Cardiac septum (tissue), 1 donor: ENCODE measurements around the gene BRD3. TPM values are rescaled to one million over a fixed set of nuclear protein-coding genes. Genes with fewer than 3 reads are reported as not detected.

Experiments
- DNase-seq: peaks from one replicate; pipeline ENCODE4 v3.0.0-alpha.2; 2020; ENCODE audit warnings: low spot score
- intact Hi-C: fragments of 100-400 bp; cut with DNase I; formaldehyde crosslinking; loops from one replicate; pipeline ENCODE4 v1.14.0; 2022
- total RNA-seq: library from RNA; stranded (reverse); fragmentation: NEBNext Ultra II Directional; extraction: Animal tissue kit (Norgen Biotek cat#: 25700); gene quantifications from one replicate; pipeline ENCODE4 v1.2.1, GENCODE V29; 2021
- donor health status: DM: no; HTN: no; CAD: no.

BRD3 gene
- total RNA-seq, 1 donor from 2014 or later = 27.5 TPM

GRCh38 chr9:134043531-134043988 lies 24.3 kb downstream of the BRD3 start:
- no peak for DNase-seq
- intact Hi-C loops = no loop called here

DNA sequence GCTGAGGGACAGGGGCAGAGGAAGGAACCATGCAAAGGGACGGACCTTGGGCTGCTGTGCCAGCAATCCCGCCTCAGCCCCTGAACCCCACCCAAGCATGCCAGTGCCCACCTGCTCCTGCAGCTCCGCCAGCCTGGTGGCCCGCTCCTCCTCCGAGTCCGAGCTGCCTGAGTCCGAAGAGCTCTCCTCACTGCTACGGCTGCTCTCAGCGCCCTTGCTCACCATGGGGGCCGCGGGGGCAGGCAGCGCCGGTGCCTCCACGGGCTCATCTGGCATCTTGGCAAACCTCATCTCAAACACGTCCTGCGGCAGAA lies 26.2 kb downstream of the BRD3 start:
- DNase-seq = no peak
- intact Hi-C loops = no loop called here

GRCh38 chr9:134040781-134041648 lies 26.8 kb downstream of the BRD3 start:
- intact Hi-C loops = no loop called here
- no peak for DNase-seq

GRCh38 chr9:134040176-134040565 lies 27.7 kb downstream of the BRD3 start:
- intact Hi-C loops = no loop called here
- DNase-seq = no peak

GRCh38 chr9:134039386-134040175 lies 28.2 kb downstream of the BRD3 start:
- no peak for DNase-seq
- intact Hi-C loops = no loop called here

- intact Hi-C loops = no loop called here
- DNase-seq = no peak
These were observed 30.2 kb downstream of the BRD3 start for GRCh38 chr9:134037641-134038040.

DNA sequence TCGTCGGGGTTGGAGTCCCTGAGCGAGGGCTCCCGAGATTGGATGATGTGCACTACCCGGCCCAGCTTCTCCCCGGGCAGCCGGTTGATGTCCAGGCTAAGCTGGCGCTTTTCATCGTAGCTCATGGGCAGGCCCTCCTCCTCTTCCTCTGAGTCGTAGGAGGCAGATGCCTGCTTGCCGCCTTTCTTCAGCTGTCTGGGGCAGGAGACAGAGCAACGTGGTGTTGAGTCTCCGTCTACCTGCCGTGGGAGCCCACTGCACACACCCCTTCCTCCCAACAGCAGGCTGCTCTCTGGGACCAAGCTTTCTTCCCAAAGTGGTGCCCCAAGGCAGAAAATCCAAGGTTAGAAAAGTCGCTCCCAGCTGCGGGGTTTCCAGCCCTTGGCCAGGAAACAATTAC lies 31.7 kb downstream of the BRD3 start:
- intact Hi-C loops = no loop called here
- no peak for DNase-seq

GRCh38 chr9:134035041-134036039 lies 32.5 kb downstream of the BRD3 start:
- no peak for DNase-seq
- intact Hi-C loops = no loop called here

GRCh38 chr9:134034215-134035040 lies 33.4 kb downstream of the BRD3 start:
- DNase-seq = no peak
- intact Hi-C loops = no loop called here

GRCh38 chr9:134033516-134034214 lies 34.2 kb downstream of the BRD3 start:
- no peak for DNase-seq
- intact Hi-C loops = no loop called here

DNA sequence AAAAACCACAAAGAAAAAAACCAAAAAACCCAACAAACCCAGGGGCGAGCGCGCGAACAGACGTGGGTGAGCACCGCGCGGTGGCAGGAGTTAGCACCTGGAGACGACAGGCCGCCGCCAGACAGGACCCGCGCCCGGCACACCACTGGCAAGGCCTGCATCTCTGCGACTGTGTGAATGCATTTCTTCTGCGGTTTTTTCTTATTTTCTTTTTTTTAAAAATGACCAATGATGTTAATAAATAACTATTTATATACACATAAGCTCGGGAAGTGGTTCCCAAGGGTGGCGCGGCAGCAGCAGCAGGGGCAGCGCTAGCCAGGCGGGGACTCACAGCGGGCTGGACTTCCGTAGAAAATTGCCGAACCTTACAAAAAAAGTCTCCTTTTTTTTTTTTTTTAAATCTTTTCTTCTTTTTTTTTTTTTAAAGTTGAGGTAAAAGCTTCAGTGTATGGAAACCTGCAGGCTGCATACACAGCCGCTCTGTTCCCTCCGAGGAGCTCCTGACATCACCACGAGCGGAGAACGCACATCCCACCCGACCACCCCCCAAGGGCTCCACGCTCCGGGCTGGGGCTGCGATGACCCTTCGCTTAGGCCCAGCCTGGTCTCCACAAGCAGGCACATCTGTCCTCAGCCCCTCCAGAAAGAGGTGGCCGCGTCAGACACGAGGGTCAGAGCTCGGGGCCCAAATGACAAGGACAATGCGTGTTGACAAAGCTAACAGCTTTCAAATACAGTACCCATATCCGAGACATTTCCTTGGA lies 35.2 kb downstream of the BRD3 start:
- no peak for DNase-seq
- intact Hi-C loops = no loop called here

GRCh38 chr9:134031783-134032182 lies 36.0 kb downstream of the BRD3 start:
- no peak for DNase-seq
- intact Hi-C loops = no loop called here

DNA sequence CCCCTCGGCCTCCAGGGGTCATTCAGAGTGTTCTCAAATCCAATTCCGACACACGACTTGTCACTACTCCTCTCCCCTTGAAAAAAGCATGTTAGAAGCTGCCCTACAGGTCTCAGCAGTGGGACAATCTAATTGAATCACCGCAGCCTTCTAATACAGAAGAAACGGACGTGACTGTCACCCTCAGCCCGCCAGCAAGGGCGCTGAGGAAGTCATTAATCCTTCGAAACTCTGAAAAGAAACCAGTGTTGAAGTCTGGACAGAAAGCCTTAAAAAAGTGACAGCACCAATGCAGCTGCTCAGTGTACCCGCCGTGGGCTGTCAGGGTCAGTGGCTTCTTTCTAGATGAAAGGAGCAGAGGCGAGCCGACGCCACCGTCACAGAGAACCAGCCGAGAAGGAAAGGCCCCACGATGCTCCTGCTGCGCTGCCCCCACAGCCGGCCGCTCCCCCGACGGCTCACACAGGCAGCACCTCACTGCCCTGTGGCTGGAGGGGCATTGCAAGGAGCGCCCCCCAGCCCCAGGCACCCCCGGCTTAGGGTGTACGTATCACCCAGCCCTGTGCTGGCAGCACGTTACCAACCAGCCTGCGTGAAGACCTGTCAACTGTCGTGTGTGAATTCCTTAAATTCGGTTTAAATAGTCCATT lies 36.9 kb downstream of the BRD3 start:
- intact Hi-C loops = no loop called here
- DNase-seq = no peak

DNA sequence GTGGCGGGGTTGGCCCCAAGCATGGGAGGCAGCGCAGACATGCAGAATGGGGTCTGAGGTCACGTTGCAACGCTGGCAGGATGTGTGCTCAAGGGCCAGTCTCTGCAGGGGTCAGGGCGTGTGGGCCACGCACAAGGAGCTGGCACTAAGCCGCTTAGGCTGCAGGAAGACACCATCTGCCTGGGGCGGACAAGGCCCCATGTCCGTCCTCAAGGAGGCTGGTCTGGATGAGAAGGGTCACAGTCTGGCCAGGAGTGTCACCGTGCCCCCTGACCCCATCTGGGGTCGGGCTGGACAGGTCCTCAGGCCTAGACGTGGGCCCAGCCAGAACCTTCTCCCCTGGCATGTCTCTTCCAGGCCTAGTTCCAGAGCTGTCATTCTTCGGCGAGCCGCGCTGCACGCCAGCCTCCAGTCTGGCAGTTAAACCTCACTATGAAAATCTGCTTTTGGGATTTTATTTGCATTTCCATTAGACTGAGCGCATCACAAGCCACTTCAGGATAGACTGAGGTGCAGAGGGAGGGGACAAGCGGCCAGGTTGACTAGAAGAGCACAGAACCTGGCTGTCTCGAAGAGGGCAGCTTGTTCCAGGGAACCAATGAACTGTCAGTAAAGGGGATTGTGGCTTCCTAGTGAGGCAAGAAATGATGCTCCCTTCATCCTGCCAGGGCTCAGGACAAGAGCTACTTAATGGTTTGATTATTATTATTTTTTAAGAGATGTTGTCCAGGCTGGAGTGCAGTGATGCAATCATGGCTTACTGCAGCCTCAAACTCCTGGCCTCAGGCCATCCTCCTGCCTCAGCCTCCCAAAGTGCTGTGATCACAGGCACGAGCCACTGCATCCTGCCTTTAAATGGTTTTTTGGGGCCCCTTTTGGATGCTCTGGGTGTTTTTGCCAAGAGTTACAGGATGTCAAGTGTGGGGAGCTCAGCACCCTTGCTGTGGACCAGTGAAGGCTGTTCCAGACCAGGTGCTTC lies 38.3 kb downstream of the BRD3 start:
- intact Hi-C loops = loop anchor here (5.0 kb wide), 2 partner anchors 38 to 108 kb away; partner anchors contain the start of genes BRD3 and WDR5
- DNase-seq = no peak

DNA sequence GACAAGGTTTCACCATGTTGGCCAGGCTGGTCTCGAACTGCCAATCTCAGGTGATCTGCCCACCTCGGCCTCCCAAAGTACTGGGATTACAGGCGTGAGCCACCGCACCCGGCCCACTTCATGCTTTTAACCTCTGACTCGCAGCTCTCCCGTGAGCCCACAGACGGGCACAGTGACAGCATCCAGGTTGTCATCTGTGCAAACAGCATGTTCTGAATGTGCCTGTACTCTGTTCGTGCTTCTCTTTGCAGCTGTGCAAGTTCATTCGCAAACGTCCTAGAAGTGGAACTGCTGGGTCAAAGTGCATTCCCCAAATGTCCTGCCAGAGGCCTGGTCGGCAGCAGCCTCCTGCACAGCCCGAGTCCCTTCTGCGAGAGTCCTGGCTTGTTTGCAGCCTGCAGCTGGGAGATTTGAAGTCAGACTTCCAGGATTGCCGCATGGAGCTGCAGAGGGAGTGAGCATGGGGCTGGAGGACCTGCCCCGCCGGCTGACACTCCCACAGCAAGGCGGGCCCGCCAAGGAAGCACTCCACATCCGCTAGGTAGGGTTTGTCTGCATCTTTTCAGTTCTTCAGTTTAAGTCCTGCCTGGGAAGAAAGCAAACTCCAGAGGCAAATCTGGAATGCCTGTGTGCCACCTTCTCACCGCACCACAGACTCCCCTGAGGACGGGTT lies 39.1 kb downstream of the BRD3 start:
- intact Hi-C loops = loop anchor here (5.0 kb wide), 2 partner anchors 39 to 109 kb away; partner anchors contain the start of genes BRD3 and WDR5
- DNase-seq = no peak
